H9 (cell line): Measurements from ENCODE around the gene NF1. TPM values are rescaled to one million over a fixed set of nuclear protein-coding genes. Genes with fewer than 3 reads are reported as not detected.
A peak's percentile ranks its signal among the peaks of the same experiment; 100 is the strongest.

Source experiments
- DNase-seq: peaks from one replicate; pipeline ENCODE4 v3.0.0-alpha.2; 2017
- H2AFZ ChIP-seq: one replicate; pipeline ENCODE4 v1.6.1; 2013; ENCODE audit warnings: mild to moderate bottlenecking, low read length, control low read depth, moderate library complexity
- H2AK5ac ChIP-seq: 2 replicates; pipeline ENCODE4 v1.6.1; 2013; ENCODE audit warnings: low read length, control low read depth, mixed read lengths; ENCODE audit not compliant: insufficient read length
- H2BK120ac ChIP-seq: one replicate; pipeline ENCODE4 v1.6.1; 2013; ENCODE audit warnings: low read depth, mild to moderate bottlenecking, low read length, control low read depth, inconsistent platforms; ENCODE audit not compliant: poor library complexity, severe bottlenecking
- H2BK12ac ChIP-seq: 2 replicates; pipeline ENCODE4 v1.6.1; 2013; ENCODE audit warnings: low read length, control low read depth, mixed read lengths, low read depth; ENCODE audit not compliant: insufficient read length
- H2BK15ac ChIP-seq: 2 replicates; pipeline ENCODE4 v1.6.1; 2013; ENCODE audit warnings: low read depth, low read length, control low read depth
- H2BK20ac ChIP-seq: one replicate; pipeline ENCODE4 v1.6.1; 2013; ENCODE audit warnings: low read depth, mild to moderate bottlenecking, low read length, control low read depth, inconsistent platforms; ENCODE audit not compliant: poor library complexity, severe bottlenecking
- H2BK5ac ChIP-seq: 2 replicates; pipeline ENCODE4 v1.6.1; 2013; ENCODE audit warnings: low read length, control low read depth, mixed read lengths; ENCODE audit not compliant: insufficient read length
- H3K14ac ChIP-seq: 2 replicates; pipeline ENCODE4 v1.6.1; 2013; ENCODE audit warnings: low read length, control low read depth; ENCODE audit not compliant: insufficient read depth
- H3K18ac ChIP-seq: 2 replicates; pipeline ENCODE4 v1.6.1; 2013; ENCODE audit warnings: low read depth, mild to moderate bottlenecking, mixed read lengths, low read length, control low read depth; ENCODE audit not compliant: insufficient read length
- H3K23ac ChIP-seq: 2 replicates; pipeline ENCODE4 v1.6.1; 2013; ENCODE audit warnings: low read length, control low read depth, mixed read lengths, low read depth; ENCODE audit not compliant: insufficient read length
- H3K23me2 ChIP-seq: 2 replicates; pipeline ENCODE4 v1.6.1; 2013; ENCODE audit warnings: low read depth, mild to moderate bottlenecking, mixed read lengths, low read length, control low read depth; ENCODE audit not compliant: insufficient read length, poor library complexity, severe bottlenecking
- H3K27ac ChIP-seq: 2 replicates; pipeline ENCODE4 v1.5.1; 2013; ENCODE audit warnings: low read length, control low read depth, mixed read lengths, low read depth; ENCODE audit not compliant: insufficient read length
- H3K27me3 ChIP-seq: 2 replicates; pipeline ENCODE4 v1.6.1; 2013; ENCODE audit warnings: low read length, control low read depth, inconsistent platforms; ENCODE audit not compliant: insufficient read depth
- H3K4ac ChIP-seq: 2 replicates; pipeline ENCODE4 v1.6.1; 2013; ENCODE audit warnings: low read depth, mild to moderate bottlenecking, control low read depth, inconsistent platforms, low read length, moderate library complexity
- H3K4me1 ChIP-seq: 2 replicates; pipeline ENCODE4 v1.6.1; 2013; ENCODE audit warnings: low read length, control low read depth, inconsistent platforms; ENCODE audit not compliant: insufficient read depth
- H3K4me2 ChIP-seq: 2 replicates; pipeline ENCODE4 v1.6.1; 2013; ENCODE audit warnings: low read length, control low read depth, mixed read lengths; ENCODE audit not compliant: insufficient read length, insufficient read depth
- H3K56ac ChIP-seq: 2 replicates; pipeline ENCODE4 v1.6.1; 2013; ENCODE audit warnings: low read depth, mild to moderate bottlenecking, mixed read lengths, low read length, control low read depth; ENCODE audit not compliant: insufficient read length
- H3K79me1 ChIP-seq: 2 replicates; pipeline ENCODE4 v1.6.1; 2013; ENCODE audit warnings: low read depth, mild to moderate bottlenecking, moderate library complexity, low read length, control low read depth, inconsistent platforms; ENCODE audit not compliant: insufficient read depth, poor library complexity, severe bottlenecking
- H3K79me2 ChIP-seq: 2 replicates; pipeline ENCODE4 v1.6.1; 2013; ENCODE audit warnings: low read length, control low read depth, inconsistent platforms; ENCODE audit not compliant: insufficient read depth
- H3K9ac ChIP-seq: 2 replicates; pipeline ENCODE4 v1.6.1; 2013; ENCODE audit warnings: low read length, control low read depth, mixed read lengths; ENCODE audit not compliant: insufficient read length; ENCODE audit errors: extremely low read depth
- H3K9me3 ChIP-seq: one replicate; pipeline ENCODE4 v1.6.1; 2013; ENCODE audit warnings: low read depth, low read length, inconsistent platforms; ENCODE audit not compliant: control insufficient read depth
- H3T11ph ChIP-seq: one replicate; pipeline ENCODE4 v1.6.1; 2013; ENCODE audit warnings: mild to moderate bottlenecking, low read length, control low read depth, inconsistent platforms
- H4K20me1 ChIP-seq: one replicate; pipeline ENCODE4 v1.6.1; 2013; ENCODE audit not compliant: control insufficient read depth, insufficient read length, insufficient read depth
- H4K5ac ChIP-seq: 2 replicates; pipeline ENCODE4 v1.6.1; 2013; ENCODE audit warnings: low read depth, mild to moderate bottlenecking, mixed read lengths, low read length, control low read depth; ENCODE audit not compliant: insufficient read length
- H4K8ac ChIP-seq: replicated peaks from 2 replicates; pipeline ENCODE4 v1.6.1; 2013; ENCODE audit warnings: low read length, control low read depth, mixed read lengths, low read depth; ENCODE audit not compliant: insufficient read length
- H4K91ac ChIP-seq: 2 replicates; pipeline ENCODE4 v1.6.1; 2013; ENCODE audit warnings: low read depth, mild to moderate bottlenecking, moderate library complexity, mixed read lengths, low read length, control low read depth; ENCODE audit not compliant: insufficient read length
- H3K27ac Mint-ChIP-seq, 3 experiments: 2 replicates in 2 of 3; 3 replicates in 1 of 3; pipeline ENCODE4 v1.8.0; 2020 to 2021; ENCODE audit warnings: mixed read lengths in 3 of 3, mild to moderate bottlenecking in 1 of 3, moderate library complexity in 1 of 3
- H3K27me3 Mint-ChIP-seq: 2 replicates; pipeline ENCODE4 v1.8.0; 2021; ENCODE audit warnings: low read depth, mild to moderate bottlenecking, moderate library complexity, mixed read lengths
- H3K36me3 Mint-ChIP-seq, 3 experiments: 2 replicates in 2 of 3; 3 replicates in 1 of 3; pipeline ENCODE4 v1.8.0; 2020 to 2021; ENCODE audit warnings: low read depth in 3 of 3, mixed read lengths in 3 of 3; ENCODE audit not compliant: insufficient read depth in 1 of 3
- H3K4me1 Mint-ChIP-seq, 2 experiments: 2 replicates each; pipeline ENCODE4 v1.8.0; 2020; ENCODE audit warnings: mixed read lengths in 2 of 2
- H3K4me3 Mint-ChIP-seq, 2 experiments: 2 replicates in 1 of 2; 3 replicates in 1 of 2; pipeline ENCODE4 v1.8.0; 2020 to 2021; ENCODE audit warnings: mild to moderate bottlenecking in 2 of 2, mixed read lengths in 2 of 2, moderate library complexity in 1 of 2
- H3K9me3 Mint-ChIP-seq, 2 experiments: 2 replicates in 1 of 2; 3 replicates in 1 of 2; pipeline ENCODE4 v1.8.0; 2020; ENCODE audit warnings: mild to moderate bottlenecking in 2 of 2, mixed read lengths in 2 of 2, moderate library complexity in 1 of 2
- CTCF ChIP-seq: fragments of 200-600 bp; sonication (generic); conservative IDR thresholded peaks from 3 replicates; pipeline ENCODE4 v1.8.0; 2021; ENCODE audit warnings: antibody characterized with exemption, mild to moderate bottlenecking
- WGBS: extraction: QIAGEN DNeasy Blood & Tissue Kit; methylation state at CpG from one replicate; pipeline ENCODE4 v1.1.7; 2013; ENCODE audit warnings: missing lambda C conversion rate, low lambda C conversion rate, mixed read lengths; ENCODE audit not compliant: insufficient read length; ENCODE audit errors: extremely low coverage; 5-methylcytosine and 5-hydroxymethylcytosine counted together
- total RNA-seq: library from RNA; stranded (reverse); gene quantifications from 2 replicates; pipeline ENCODE4 v1.2.1, GENCODE V29; 2021

NF1 gene
- total RNA-seq, 1 experiment from 2014 or later = 38.1 TPM

- Histone ChIP-seq H3K23ac (no peak overlapping the region), H2AFZ (no peak overlapping the region), H4K8ac (no peak overlapping the region), H3K23me2 (no peaks in the 10 kb centered on the region), H3K79me1 (no peaks in the 10 kb centered on the region), H3K14ac (no peak overlapping the region), H3K4me2 (no peak overlapping the region), H2BK12ac (no peak overlapping the region), H2BK15ac (no peak overlapping the region), H3T11ph (no peak overlapping the region), H3K4ac (no peak overlapping the region), H4K5ac (no peak overlapping the region), H3K18ac (no peak overlapping the region), H3K9ac (no peak overlapping the region), H3K9me3 (no peaks in the 10 kb centered on the region), H2BK20ac (no peak overlapping the region), H3K4me1 (peaks cover 3% of the 10 kb centered on the region; the same call in 1 of the 2 replicates), H2BK120ac (no peak overlapping the region), H3K56ac (no peak overlapping the region), H2AK5ac (no peak overlapping the region), H4K91ac (no peak overlapping the region), H2BK5ac (no peak overlapping the region), H3K27ac (no peak overlapping the region), H4K20me1 (peaks cover 3% of the 10 kb centered on the region), H3K79me2 (no peaks in the 10 kb centered on the region), H3K27me3 (no peaks in the 10 kb centered on the region)
- Mint-ChIP-seq H3K27me3 (peaks cover 24% of the 10 kb centered on the region), H3K36me3 (peaks cover 0 to 2% (median 0%) of the 10 kb centered on the region in 3 experiments; a peak in 1 of 7 replicates), H3K4me3 (no peak overlapping the region), H3K9me3 (no peaks in the 10 kb centered on the region), H3K27ac (peak overlapping the region in 2 of 3 experiments; percentile 12 to 59; a peak in 2 of 7 replicates), H3K4me1 (peaks cover 15 to 21% of the 10 kb centered on the region in 2 experiments)
- DNase-seq = no peak
- WGBS = no CpG with 5 or more reads among the region's 7 CpGs
- no peak for TF ChIP-seq CTCF
These were observed 290.9 kb downstream of the NF1 start for GRCh38 chr17:31385428-31386285.
